ENCODE results near the gene GRAMD2A.

The GRAMD2A gene

DNA sequence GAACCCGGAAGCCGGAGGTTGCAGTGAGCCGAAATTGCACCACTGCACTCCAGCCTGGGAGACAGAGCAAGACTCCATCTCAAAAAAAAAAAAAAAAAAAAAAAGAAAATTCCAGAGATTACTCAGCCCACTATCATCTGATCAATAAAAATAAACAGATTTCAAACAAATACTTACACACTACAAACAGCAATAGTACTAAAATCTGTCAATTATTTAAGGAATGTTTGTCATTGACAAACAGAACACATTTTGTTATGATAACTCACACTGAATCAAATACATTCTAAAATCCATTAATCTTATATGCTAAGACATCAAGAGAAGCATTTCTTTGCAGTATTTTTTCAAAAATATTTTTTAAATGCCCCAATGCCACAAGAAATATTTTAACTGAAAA lies 87.2 kb downstream of the GRAMD2A start:
- no peaks in the 10 kb centered on the region for H4K20me1 ChIP-seq (ENCODE audit: low read depth, low read length)
- no peaks in the 10 kb centered on the region for H3K9me2 ChIP-seq (replicated peaks; ENCODE audit: insufficient read depth, low read length)
- no peak for TF ChIP-seq EZH2phosphoT487 (conservative IDR thresholded peaks at IDR 0.05; ENCODE audit: low read length)
- TF ChIP-seq, protein P1, sequence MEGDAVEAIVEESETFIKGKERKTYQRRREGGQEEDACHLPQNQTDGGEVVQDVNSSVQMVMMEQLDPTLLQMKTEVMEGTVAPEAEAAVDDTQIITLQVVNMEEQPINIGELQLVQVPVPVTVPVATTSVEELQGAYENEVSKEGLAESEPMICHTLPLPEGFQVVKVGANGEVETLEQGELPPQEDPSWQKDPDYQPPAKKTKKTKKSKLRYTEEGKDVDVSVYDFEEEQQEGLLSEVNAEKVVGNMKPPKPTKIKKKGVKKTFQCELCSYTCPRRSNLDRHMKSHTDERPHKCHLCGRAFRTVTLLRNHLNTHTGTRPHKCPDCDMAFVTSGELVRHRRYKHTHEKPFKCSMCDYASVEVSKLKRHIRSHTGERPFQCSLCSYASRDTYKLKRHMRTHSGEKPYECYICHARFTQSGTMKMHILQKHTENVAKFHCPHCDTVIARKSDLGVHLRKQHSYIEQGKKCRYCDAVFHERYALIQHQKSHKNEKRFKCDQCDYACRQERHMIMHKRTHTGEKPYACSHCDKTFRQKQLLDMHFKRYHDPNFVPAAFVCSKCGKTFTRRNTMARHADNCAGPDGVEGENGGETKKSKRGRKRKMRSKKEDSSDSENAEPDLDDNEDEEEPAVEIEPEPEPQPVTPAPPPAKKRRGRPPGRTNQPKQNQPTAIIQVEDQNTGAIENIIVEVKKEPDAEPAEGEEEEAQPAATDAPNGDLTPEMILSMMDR (IDR thresholded peaks at IDR 0.05; ENCODE audit: insufficient read depth, low read length, poor library complexity, severe bottlenecking): no peak
- no peak overlapping the region for H3K4me2 ChIP-seq (ENCODE audit: low read depth, low read length, poor library complexity, severe bottlenecking)
- H3K36me3 ChIP-seq (ENCODE audit: low read length): no peaks in the 10 kb centered on the region
- H3K27me3 ChIP-seq (ENCODE audit: low read length): no peaks in the 10 kb centered on the region
- no peak overlapping the region for H3K9ac ChIP-seq (ENCODE audit: low read length)
- H3F3A ChIP-seq (ENCODE audit: insufficient read depth): peaks cover 3% of the 10 kb centered on the region; the same call in 1 of the 2 replicates
- no peaks in the 10 kb centered on the region for H3K9me3 ChIP-seq (ENCODE audit: insufficient read depth, low read length)
- no peak overlapping the region for H3K4me3 ChIP-seq (ENCODE audit: insufficient read depth, low read length, poor library complexity, severe bottlenecking)
- H2AFZ ChIP-seq (ENCODE audit: low read depth, low read length, severe bottlenecking): no peak overlapping the region
- H3K79me2 ChIP-seq (ENCODE audit: insufficient read depth, low read length): peaks cover 95% of the 10 kb centered on the region
- no peak overlapping the region for H3K27ac ChIP-seq (ENCODE audit: low read depth, low read length)

Data from SU-DHL-6 (cell line).